HCT116 (cell line): ENCODE measurements around the gene FANCG. TPM values are rescaled to one million over a fixed set of nuclear protein-coding genes. Genes with fewer than 3 reads are reported as not detected.

Experiments used
- ATAC-seq: fragments of 200-7000 bp; cut with Tn5 transposase; 2 replicates; pipeline ENCODE4 v1.9.1; 2020; ENCODE audit warnings: mild to moderate bottlenecking, moderate library complexity
- BruUV-seq: library from RNA; stranded (reverse); fragments of 400-500 nt; replicated peaks from 2 replicates; lab custom pipeline; 2021; lab: Mats Ljungman, UMichigan
- CTCF ChIA-PET: fragments of 300-600 bp; sonication (Branson Sonifier 250); formaldehyde crosslinking; loops from one replicate; lab custom pipeline; 2021; ENCODE audit warnings: antibody characterized with exemption; lab: Charles Lee
- POLR2A ChIA-PET: fragments of 300-600, 350-600 bp; sonication (Branson Sonifier 250); formaldehyde crosslinking; loops from one replicate; lab custom pipeline; 2021; ENCODE audit warnings: antibody characterized with exemption; lab: Charles Lee
- RAD21 ChIA-PET, 2 experiments: fragments of 300-600 bp; sonication (Branson Sonifier 250); formaldehyde crosslinking; loops; one replicate each; lab custom pipeline; 2023; ENCODE audit warnings: low total read pairs in 2 of 2; ENCODE audit not compliant: uncharacterized antibody in 2 of 2, unreplicated experiment in 2 of 2, low non-redundant PET in 1 of 2; lab: Charles Lee
- DNase-seq: peaks from one replicate; pipeline ENCODE4 v3.0.0-alpha.2; 2010; ENCODE audit warnings: low read depth, low spot score
- H2AFZ ChIP-seq: fragments of 200-600 bp; shearing (Covaris generic), sonication (generic); 2 replicates; pipeline ENCODE4 v1.6.1; 2017; ENCODE audit warnings: low read depth, mixed run types, mixed read lengths, antibody characterized with exemption, low read length; ENCODE audit not compliant: poor library complexity, severe bottlenecking
- H3K27ac ChIP-seq: 2 replicates; pipeline ENCODE4 v1.5.1; 2012; ENCODE audit warnings: low read depth, low read length
- H3K27me3 ChIP-seq: fragments of 200-600 bp; sonication (generic); 2 replicates; pipeline ENCODE4 v1.6.1; 2016; ENCODE audit warnings: mixed run types, low read length, mixed read lengths; ENCODE audit not compliant: insufficient read depth
- H3K36me3 ChIP-seq, 2 experiments: fragments of 200-500 bp in 1 of 2; fragments of 200-600 bp in 1 of 2; sonication (Bioruptor generic) in 1 of 2; sonication (generic) in 1 of 2; 2 replicates each; pipeline versions ENCODE4 v1.5.1 to v1.6.1; 2014 to 2016; ENCODE audit warnings: low read length in 2 of 2, inconsistent platforms in 1 of 2, mixed read lengths in 1 of 2, mixed run types in 1 of 2; ENCODE audit not compliant: insufficient read depth in 2 of 2, control insufficient read depth in 1 of 2
- H3K4me1 ChIP-seq, 2 experiments: fragments of 200-600 bp in 1 of 2; sonication (generic) in 1 of 2; 2 replicates each; pipeline versions ENCODE4 v1.5.1 to v1.6.1; 2012 to 2017; ENCODE audit warnings: low read length in 2 of 2, inconsistent platforms in 1 of 2, mild to moderate bottlenecking in 1 of 2, mixed read lengths in 1 of 2, mixed run types in 1 of 2, moderate library complexity in 1 of 2; ENCODE audit not compliant: insufficient read depth in 2 of 2, control insufficient read depth in 1 of 2
- H3K4me2 ChIP-seq: fragments of 200-600 bp; sonication (generic); 2 replicates; pipeline ENCODE4 v1.6.1; 2017; ENCODE audit warnings: mixed run types, low read length, mixed read lengths
- H3K4me3 ChIP-seq, 2 experiments: fragments of 200-600 bp in 1 of 2; sonication (generic) in 1 of 2; replicated peaks in 1 of 2; 2 replicates each; pipeline ENCODE4 v1.5.1; 2011 to 2016; ENCODE audit warnings: low read length in 2 of 2, control low read depth in 1 of 2, low read depth in 1 of 2, mild to moderate bottlenecking in 1 of 2, mixed read lengths in 1 of 2, mixed run types in 1 of 2
- H3K79me2 ChIP-seq: fragments of 200-600 bp; sonication (generic); 2 replicates; pipeline ENCODE4 v1.6.1; 2017; ENCODE audit warnings: mild to moderate bottlenecking, mixed run types, low read length, moderate library complexity, mixed read lengths; ENCODE audit not compliant: insufficient read depth
- H3K9ac ChIP-seq: fragments of 200-600 bp; sonication (generic); 2 replicates; pipeline ENCODE4 v1.6.1; 2016; ENCODE audit warnings: low read length, mixed read lengths
- H3K9me2 ChIP-seq: fragments of 200-600 bp; sonication (generic), shearing (Covaris generic); 2 replicates; pipeline ENCODE4 v1.6.1; 2017; ENCODE audit warnings: mixed run types, mild to moderate bottlenecking, moderate library complexity; ENCODE audit not compliant: insufficient read depth
- H3K9me3 ChIP-seq, 2 experiments: fragments of 200-500 bp in 1 of 2; fragments of 200-600 bp in 1 of 2; sonication (Bioruptor generic) in 1 of 2; sonication (generic) in 1 of 2; 2 replicates each; pipeline ENCODE4 v1.6.1; 2014 to 2017; ENCODE audit warnings: low read length in 2 of 2, mixed read lengths in 2 of 2, inconsistent platforms in 1 of 2, low read depth in 1 of 2, mild to moderate bottlenecking in 1 of 2, mixed run types in 1 of 2, moderate library complexity in 1 of 2; ENCODE audit not compliant: control insufficient read depth in 1 of 2, insufficient read depth in 1 of 2
- H4K20me1 ChIP-seq: fragments of 200-600 bp; sonication (generic), shearing (Covaris generic); 2 replicates; pipeline ENCODE4 v1.6.1; 2017; ENCODE audit warnings: mixed run types, mild to moderate bottlenecking, moderate library complexity; ENCODE audit not compliant: insufficient read depth
- CBX3 ChIP-seq: IDR thresholded peaks from 2 replicates; pipeline ENCODE4 v1.6.1; 2012; ENCODE audit warnings: low read depth
- CEBPB ChIP-seq: IDR thresholded peaks from 2 replicates; pipeline ENCODE4 v1.6.1; 2012; ENCODE audit warnings: low read depth
- ELF1 ChIP-seq: IDR thresholded peaks from 2 replicates; pipeline ENCODE4 v1.6.1; 2012; ENCODE audit warnings: low read depth, borderline replicate concordance
- EZH2 ChIP-seq: fragments of 200-600 bp; sonication (generic); IDR thresholded peaks from 2 replicates; pipeline ENCODE4 v1.6.1; 2017; ENCODE audit warnings: antibody characterized with exemption, mixed run types
- EZH2phosphoT487 ChIP-seq: fragments of 200-600 bp; IDR thresholded peaks from 2 replicates; pipeline ENCODE4 v1.6.1; 2018; ENCODE audit warnings: antibody characterized with exemption, borderline replicate concordance
- POLR2A ChIP-seq: IDR thresholded peaks from 2 replicates; pipeline ENCODE4 v1.7.0; 2011; ENCODE audit warnings: borderline replicate concordance; ENCODE audit not compliant: insufficient read depth, insufficient read length; ENCODE audit errors: extremely low read depth
- POLR2AphosphoS5 ChIP-seq: IDR thresholded peaks from 2 replicates; pipeline ENCODE4 v1.6.1; 2011; ENCODE audit warnings: mild to moderate bottlenecking, low read depth, low read length, moderate library complexity
- SIN3A ChIP-seq: IDR thresholded peaks from 2 replicates; pipeline ENCODE4 v1.6.1; 2012; ENCODE audit warnings: low read depth
- SP1 ChIP-seq: IDR thresholded peaks from 2 replicates; pipeline ENCODE4 v1.6.1; 2012; ENCODE audit warnings: low read depth
- TCF7L2 ChIP-seq: IDR thresholded peaks from 2 replicates; pipeline ENCODE4 v1.7.0; 2011; ENCODE audit warnings: borderline replicate concordance, inconsistent platforms; ENCODE audit not compliant: insufficient read depth, insufficient read length; ENCODE audit errors: extremely low read depth
- YY1 ChIP-seq: IDR thresholded peaks from 2 replicates; pipeline ENCODE4 v1.6.1; 2011; ENCODE audit warnings: low read length, low read depth, moderate library complexity, mild to moderate bottlenecking; ENCODE audit not compliant: insufficient replicate concordance; ENCODE audit errors: extremely low read depth
- ZBTB33 ChIP-seq: IDR thresholded peaks from 2 replicates; pipeline ENCODE4 v1.6.1; 2011; ENCODE audit warnings: mild to moderate bottlenecking, low read length, moderate library complexity; ENCODE audit not compliant: insufficient replicate concordance; ENCODE audit errors: extremely low read depth
- intact Hi-C: fragments of 100-400 bp; cut with micrococcal nuclease; formaldehyde crosslinking; loops from 2 replicates; pipeline ENCODE4 v1.10.0; 2022
- total RNA-seq: library from RNA; stranded (reverse); gene quantifications from one replicate; pipeline ENCODE4 v1.2.1, GENCODE V29; 2021; ENCODE audit not compliant: unreplicated experiment
- TF ChIP-seq, protein P1 (sequence below): IDR thresholded peaks from 2 replicates; pipeline ENCODE4 v1.6.1; 2012
- TF ChIP-seq, protein P2 (sequence below): IDR thresholded peaks from 2 replicates; pipeline ENCODE4 v1.6.1; 2012

FANCG gene
- total RNA-seq, 1 experiment from 2014 or later: 82.3 TPM

GRCh38 chr9:35114840-35115628 is 35.3 kb upstream of the FANCG start:
- Histone ChIP-seq H3K4me3 (peak overlapping the region; percentile 58 to 68), H3K27me3 (no peaks in the 10 kb centered on the region), H3K9me3 (no peaks in the 10 kb centered on the region), H3K27ac (peak overlapping the region; percentile 56), H3K4me1 (peaks cover 39 to 65% of the 10 kb centered on the region in 2 experiments), H3K36me3 (no peaks in the 10 kb centered on the region), H3K9ac (peak overlapping the region; percentile 52)
- BruUV-seq: TSS peak; percentile 50
- CTCF ChIA-PET: interaction anchor here (0.6 to 2.8 kb wide), 21 partner anchors 10 to 489 kb away, joined by 3 to 22 read pairs (median 3); partner anchors contain the start of genes FANCG, PIGO, RUSC2 and STOML2
- DNase-seq: no peak
- intact Hi-C loops: loop anchor here (1.0 to 10.0 kb wide), 4 partner anchors 47 to 540 kb away; partner anchors contain the start of genes CCDC107, RMRP, SIT1 and UNC13B
- POLR2A ChIA-PET: interaction anchor here (0.6 to 1.5 kb wide), 6 partner anchors 12 to 450 kb away, joined by 3 to 10 read pairs (median 4); partner anchors contain the start of genes PIGO, STOML2 and UNC13B
- RAD21 ChIA-PET: no interaction called here
- TF ChIP-seq POLR2AphosphoS5 (0 out of 2 replicates have a peak, but pooled peaks have one; percentile 12), CBX3 (no peak)
- TF ChIP-seq, all 23 proteins: peak for 1
- no peak for ATAC-seq
- Histone ChIP-seq H3K79me2 (no peaks in the 10 kb centered on the region), H4K20me1 (no peaks in the 10 kb centered on the region), H3K4me2 (peak overlapping the region; percentile 98), H3K9me2 (no peaks in the 10 kb centered on the region), H2AFZ (no peak overlapping the region)

- POLR2A ChIA-PET: interaction anchor here (1.5 kb wide), 1 partner anchor 11 kb away, joined by 11 read pairs; the partner anchor contains the start of gene STOML2
- Histone ChIP-seq H4K20me1 (no peaks in the 10 kb centered on the region), H3K4me1 (peaks cover 40 to 71% of the 10 kb centered on the region in 2 experiments), H3K79me2 (no peaks in the 10 kb centered on the region), H3K9me3 (no peaks in the 10 kb centered on the region), H3K27me3 (no peaks in the 10 kb centered on the region), H3K27ac (peak overlapping the region; percentile 56), H3K9me2 (no peaks in the 10 kb centered on the region), H3K9ac (peak overlapping the region; percentile 52), H3K4me2 (peak overlapping the region; percentile 98), H3K36me3 (no peaks in the 10 kb centered on the region), H3K4me3 (peak overlapping the region; percentile 58 to 68), H2AFZ (no peak overlapping the region)
- no TSS peak for BruUV-seq
- TF ChIP-seq SIN3A (no peak), ELF1 (no peak), TCF7L2 (no peak), CEBPB (no peak), EZH2phosphoT487 (no peak), EZH2 (no peak), SP1 (no peak), ZBTB33 (no peak), POLR2A (no peak), YY1 (no peak)
- TF ChIP-seq, protein P1, sequence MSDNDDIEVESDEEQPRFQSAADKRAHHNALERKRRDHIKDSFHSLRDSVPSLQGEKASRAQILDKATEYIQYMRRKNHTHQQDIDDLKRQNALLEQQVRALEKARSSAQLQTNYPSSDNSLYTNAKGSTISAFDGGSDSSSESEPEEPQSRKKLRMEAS: no peak
- TF ChIP-seq, protein P2, sequence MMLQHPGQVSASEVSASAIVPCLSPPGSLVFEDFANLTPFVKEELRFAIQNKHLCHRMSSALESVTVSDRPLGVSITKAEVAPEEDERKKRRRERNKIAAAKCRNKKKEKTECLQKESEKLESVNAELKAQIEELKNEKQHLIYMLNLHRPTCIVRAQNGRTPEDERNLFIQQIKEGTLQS: no peak
- intact Hi-C loops: loop anchor here (10.0 kb wide), 1 partner anchor 541 kb away; the partner anchor contains the start of genes CCDC107, RMRP and SIT1
- DNase-seq (peak; percentile 51), ATAC-seq (peak; percentile 21)
- RAD21 ChIA-PET: no interaction called here
- CTCF ChIA-PET: interaction anchor here (0.9 to 2.8 kb wide), 5 partner anchors 11 to 364 kb away, joined by 3 to 19 read pairs (median 3); partner anchors contain the start of gene STOML2
Measured at GRCh38 chr9:35114113-35114839, 34.5 kb upstream of the FANCG start.
